NT2/D1 (cell line): ENCODE data around the gene OSBP2.

Source experiments
- SUZ12 ChIP-seq: IDR thresholded peaks from 2 replicates; pipeline ENCODE4 v1.6.1; 2011; ENCODE audit not compliant: insufficient read length, insufficient read depth; ENCODE audit errors: extremely low read depth
- YY1 ChIP-seq: IDR thresholded peaks from 2 replicates; pipeline ENCODE4 v1.6.1; 2011; ENCODE audit not compliant: insufficient read length, insufficient read depth
- ZNF274 ChIP-seq: IDR thresholded peaks from 2 replicates; pipeline ENCODE4 v1.6.1; 2011; ENCODE audit warnings: mild to moderate bottlenecking, low read depth, low read length

DNA sequence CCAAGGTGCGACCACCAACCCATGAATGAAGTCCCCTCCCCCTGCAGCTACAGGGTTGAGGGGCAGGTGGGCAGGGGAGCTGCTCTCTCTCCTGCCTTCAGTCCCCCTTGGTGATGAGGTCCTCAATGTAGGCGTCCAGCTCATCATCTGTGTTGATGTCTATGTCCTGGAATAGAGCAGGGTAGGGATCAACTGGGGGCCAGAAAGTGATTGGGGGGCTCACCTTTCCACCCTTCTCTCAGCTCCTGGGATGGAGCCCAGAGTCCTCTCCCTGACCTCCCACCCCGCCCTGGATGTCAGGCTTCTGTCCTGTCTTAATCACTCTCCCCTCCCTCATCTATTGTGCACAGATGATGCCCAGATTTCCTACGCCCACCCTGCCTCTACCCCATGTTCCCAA, 232.0 kb downstream of the OSBP2 start:
- no peak for TF ChIP-seq SUZ12
- TF ChIP-seq ZNF274: no peak
- TF ChIP-seq YY1: no peak
